C1 segment of cervical spinal cord (tissue), 14 donors: ENCODE data around the gene MICU1.
"Not testable (repeated sequence)": the region's sequence is repeated elsewhere in the genome, so short reads cannot be mapped to it uniquely, and the experiment has no call there.

Experiments
- DNase-seq, 14 donors: peaks; one replicate each; lab custom pipeline; 2025; lab: John Stamatoyannopoulos, UW

Gene MICU1

DNA sequence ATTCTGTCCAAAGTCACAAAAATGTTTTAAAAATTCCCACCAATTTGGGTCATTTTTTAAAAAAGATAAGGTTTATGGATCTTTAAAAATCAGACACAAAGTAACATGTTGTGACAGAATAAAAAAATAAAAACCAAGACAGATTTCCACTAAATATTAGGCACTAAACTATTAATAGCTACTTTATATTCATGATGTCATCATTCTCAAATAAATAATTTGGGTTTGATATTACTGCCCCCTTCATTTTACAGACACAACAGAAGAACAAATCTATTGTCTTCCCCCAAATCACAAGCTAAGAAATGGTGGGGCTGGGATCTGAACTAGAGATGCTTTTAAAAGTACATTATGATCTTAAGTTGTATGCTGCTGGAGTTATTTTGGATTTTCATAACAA lies 119.4 kb downstream of the MICU1 start:
- DNase-seq: no peak

DNA sequence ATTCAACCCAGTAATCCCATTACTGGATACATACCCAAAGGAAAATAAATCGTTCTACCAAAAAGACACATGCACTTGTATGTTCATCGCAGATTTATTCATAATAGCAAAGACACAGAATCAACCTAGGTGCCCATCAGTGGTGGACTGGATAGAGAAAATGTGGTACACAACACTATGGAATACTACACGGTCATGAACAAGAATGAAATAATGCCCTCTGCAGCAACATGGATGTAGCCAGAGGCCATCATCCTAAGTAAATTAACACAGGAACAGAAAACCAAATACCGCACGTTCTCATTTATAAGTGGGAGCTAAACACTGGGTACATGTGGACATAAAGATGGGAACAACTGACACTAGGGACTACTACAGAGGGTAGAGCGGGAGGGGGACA lies 120.4 kb downstream of the MICU1 start:
- DNase-seq: peak in 1 of 14 donors; percentile 0

GRCh38 chr10:72503694-72504438 lies 122.0 kb downstream of the MICU1 start:
- no peak for DNase-seq

GRCh38 chr10:72503241-72503640 lies 122.6 kb downstream of the MICU1 start:
- no peak for DNase-seq

DNA sequence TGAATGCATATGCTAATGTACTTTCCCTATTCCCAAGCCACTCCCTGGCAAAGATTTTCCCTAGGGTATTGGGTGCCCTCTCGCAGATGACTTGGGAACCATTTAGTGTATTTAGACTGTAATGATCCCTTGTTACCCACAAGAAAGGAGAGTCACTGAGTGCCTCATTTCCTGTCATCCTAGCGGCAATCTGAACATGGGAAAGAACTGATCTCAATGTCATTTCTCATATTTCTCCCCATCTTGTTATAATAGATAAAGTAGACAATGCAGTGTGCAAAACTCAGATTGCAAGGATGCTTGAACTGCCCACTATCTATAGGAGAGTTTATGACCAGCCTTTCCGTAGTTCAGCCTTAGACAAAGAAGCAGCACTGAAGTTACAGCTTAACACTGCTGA lies 123.3 kb downstream of the MICU1 start:
- DNase-seq: no peak

GRCh38 chr10:72499701-72500100 lies 126.2 kb downstream of the MICU1 start:
- no peak for DNase-seq

DNA sequence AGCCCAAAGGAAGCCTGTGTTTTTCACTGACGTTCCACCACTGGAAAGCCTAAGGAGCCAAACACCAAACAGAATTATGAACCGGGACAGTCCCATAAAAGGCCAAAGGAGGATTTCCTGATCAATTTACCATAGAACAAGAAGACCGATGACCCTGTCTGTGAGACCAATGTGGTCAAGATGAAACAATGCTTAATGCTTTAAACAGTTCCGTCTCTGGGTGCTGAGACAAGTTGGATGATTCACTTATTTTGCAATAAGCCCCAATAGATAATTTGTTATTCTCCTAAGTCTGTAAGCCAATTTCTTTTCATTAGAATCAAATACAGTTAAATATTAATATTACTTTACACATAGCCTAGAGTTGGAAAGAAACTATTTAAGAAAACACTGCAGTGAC lies 134.9 kb downstream of the MICU1 start:
- DNase-seq: no peak

DNA sequence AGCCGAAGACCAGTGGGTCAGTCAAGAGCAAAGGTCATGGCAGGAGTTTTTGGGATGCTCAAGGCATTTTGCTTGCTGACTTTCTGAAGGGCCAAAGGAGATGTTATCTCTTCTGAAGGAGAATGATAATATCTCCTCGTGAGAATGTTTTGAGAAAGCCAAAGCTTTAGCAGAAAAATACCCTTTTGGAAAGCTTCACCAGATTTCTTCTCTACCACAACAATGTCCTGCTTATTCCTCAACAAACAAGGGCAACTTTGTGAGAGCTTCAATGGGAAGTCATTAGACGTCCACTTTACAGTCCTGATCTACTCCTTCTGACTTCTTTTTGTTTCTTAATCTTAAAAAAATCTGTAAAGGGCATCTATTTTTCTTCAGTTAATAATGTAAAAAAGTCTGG lies 138.4 kb downstream of the MICU1 start:
- DNase-seq: no peak

DNA sequence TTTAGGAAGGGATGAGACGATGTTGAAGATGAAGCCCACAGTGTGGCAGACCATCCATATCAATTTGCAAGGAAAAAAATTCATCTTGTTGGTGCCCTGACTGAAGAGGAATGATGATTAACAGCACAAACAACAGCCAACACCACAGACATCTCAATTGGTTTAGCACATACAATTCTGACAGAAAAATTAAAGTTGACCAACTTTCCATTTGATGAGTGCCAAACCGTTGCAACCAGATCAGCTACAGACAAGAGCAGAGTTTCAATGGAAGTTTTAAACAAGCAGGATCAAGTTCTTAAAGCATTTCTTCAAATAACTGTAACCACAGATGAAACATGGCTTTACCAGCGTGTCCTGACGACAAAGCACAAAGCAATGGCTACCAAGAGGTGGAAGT lies 138.8 kb downstream of the MICU1 start:
- DNase-seq: no peak

DNA sequence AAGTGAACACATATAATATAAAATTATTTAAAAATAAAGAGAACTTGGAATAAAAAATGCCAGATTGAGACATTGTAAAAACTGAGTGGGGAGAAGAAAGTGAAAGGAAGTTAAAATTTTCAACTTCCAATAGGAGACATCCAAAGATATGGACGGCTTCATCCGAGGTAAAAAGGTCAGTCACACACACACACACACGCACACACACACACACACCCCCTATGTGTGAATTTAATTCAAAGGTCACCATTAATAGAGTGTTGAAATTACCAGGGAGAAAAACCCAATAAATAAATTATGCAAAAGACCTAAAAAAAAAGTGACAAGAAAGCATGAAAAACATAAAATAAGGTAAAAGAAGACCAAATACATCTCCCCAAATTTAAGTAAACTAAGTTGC lies 140.2 kb downstream of the MICU1 start:
- no peak for DNase-seq

- DNase-seq: no peak
These were observed 141.4 kb downstream of the MICU1 start for GRCh38 chr10:72484521-72484920.

DNA sequence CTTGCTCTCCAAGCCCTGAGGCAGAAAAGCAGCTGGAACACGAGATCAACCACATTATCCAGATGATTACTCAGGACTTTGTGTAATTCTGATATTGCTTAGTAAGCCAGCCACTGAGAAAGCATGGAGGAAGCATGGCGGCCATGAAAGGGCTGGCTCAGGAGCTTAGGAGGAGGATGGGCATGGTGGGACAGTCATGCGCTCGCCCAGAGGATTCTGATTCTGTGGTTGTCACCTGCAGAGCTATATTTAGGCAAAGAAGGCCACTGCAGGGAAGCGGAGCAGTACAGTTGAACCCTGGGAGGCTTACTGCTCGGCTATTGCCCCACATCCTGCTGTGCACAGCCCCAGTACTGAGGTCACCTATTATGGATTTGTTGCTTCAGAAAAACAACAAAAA lies 142.4 kb downstream of the MICU1 start:
- no peak for DNase-seq

- DNase-seq: no peak
These were observed 145.0 kb downstream of the MICU1 start for GRCh38 chr10:72480861-72481260.

DNA sequence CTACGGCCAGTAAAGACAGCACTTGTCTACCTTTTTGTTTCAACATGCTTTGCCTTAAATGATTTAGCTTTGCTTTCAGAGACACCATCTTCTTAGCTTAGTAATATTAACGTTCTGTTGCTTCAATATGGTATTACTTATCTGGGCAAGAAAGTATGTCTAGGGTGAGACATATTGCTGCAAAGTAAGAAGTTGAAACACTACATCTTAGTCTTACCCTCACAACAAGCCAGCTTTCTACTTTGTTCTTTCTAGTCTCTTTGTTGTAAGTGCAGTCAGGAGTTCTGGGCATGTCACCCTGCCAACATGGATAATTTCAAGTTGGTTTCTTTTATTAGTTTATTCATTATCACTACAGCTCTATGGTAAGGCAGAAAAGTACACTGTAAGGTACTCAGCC lies 148.4 kb downstream of the MICU1 start:
- DNase-seq: no peak

DNA sequence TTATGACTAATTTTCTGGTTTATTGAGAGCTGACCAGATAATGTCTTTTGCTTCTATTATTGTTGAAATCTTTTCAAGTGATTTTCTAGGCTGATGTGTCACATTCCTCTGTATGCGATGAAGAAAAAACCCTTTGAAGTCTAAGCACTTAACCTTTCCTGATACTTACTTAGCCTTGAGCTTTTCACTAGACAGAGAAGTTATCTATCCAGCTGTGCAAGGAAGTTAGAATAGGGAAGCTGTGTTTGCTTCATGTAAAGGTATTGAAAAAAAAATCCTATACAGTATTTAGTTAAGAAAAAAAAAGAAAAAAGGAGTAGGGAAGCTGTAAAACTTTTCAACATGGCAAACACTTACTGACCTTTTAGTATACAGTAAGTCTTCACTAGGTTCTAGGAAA lies 153.6 kb downstream of the MICU1 start:
- no peak for DNase-seq

GRCh38 chr10:72470666-72471065 lies 155.2 kb downstream of the MICU1 start:
- no peak for DNase-seq

DNA sequence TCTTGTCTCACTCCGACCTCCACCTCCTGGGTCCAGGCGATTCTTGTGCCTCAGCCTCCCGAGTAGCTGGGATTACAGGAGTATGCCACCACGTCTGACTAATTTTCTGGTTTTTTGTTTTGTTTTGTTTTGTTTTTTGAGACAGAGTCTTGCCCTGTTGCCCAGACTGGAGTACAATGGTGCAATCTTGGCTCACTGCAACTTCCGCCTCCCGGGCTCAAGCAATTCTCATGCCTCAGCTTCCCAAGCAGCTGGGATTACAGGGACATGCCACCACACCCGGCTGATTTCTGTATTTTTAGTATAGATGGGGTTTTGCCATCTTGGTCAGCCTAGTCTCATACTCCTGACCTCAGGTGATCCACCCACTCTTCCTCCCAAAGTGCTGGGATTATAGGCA lies 158.8 kb downstream of the MICU1 start:
- not testable (repeated sequence) for DNase-seq

DNA sequence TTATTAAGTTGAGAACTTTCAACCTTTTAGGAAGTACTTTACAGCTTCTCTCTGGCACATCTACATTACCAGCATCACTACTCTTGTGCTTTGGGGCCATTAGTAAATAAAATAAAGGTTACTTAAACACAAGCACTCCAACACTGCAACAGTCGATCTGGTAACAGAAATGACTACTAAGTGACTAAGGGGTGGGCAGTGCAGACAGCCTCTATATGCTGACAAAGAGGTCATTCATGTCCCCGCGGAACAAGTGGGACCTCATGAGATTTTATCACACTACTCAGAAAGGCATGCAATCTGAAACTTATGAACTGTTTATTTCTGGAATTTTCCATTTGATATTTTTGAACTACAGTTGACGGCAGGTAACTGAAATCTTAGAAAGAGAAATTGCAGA lies 159.9 kb downstream of the MICU1 start:
- DNase-seq: peak in 2 of 14 donors; percentile 9 to 18

GRCh38 chr10:72464438-72464837 lies 161.4 kb downstream of the MICU1 start:
- DNase-seq: no peak

GRCh38 chr10:72462261-72462660 lies 163.6 kb downstream of the MICU1 start:
- no peak for DNase-seq

- DNase-seq: no peak
These were observed 164.8 kb downstream of the MICU1 start for GRCh38 chr10:72461085-72461484.

- DNase-seq: no peak
These were observed 165.5 kb downstream of the MICU1 start for GRCh38 chr10:72460284-72460876.

GRCh38 chr10:72459301-72459700 lies 166.6 kb downstream of the MICU1 start:
- DNase-seq: no peak
